ENCODE results near the gene TBL1XR1.

The TBL1XR1 gene

GRCh38 chr3:176994891-176995781, 202.1 kb downstream of the TBL1XR1 start:
- no peak for DNase-seq

GRCh38 chr3:176994393-176994792, 202.9 kb downstream of the TBL1XR1 start:
- DNase-seq, result no peak

GRCh38 chr3:176992978-176993377, 204.3 kb downstream of the TBL1XR1 start:
- DNase-seq, result no peak

GRCh38 chr3:176992565-176992964, 204.7 kb downstream of the TBL1XR1 start:
- no peak for DNase-seq

- DNase-seq, result no peak
Measured at GRCh38 chr3:176988795-176989194, 208.5 kb downstream of the TBL1XR1 start.

- no peak for DNase-seq
Measured at GRCh38 chr3:176987901-176988650, 209.2 kb downstream of the TBL1XR1 start.

- no peak for DNase-seq
Measured at GRCh38 chr3:176978441-176978840, 218.8 kb downstream of the TBL1XR1 start.

GRCh38 chr3:176977331-176977730, 220.0 kb downstream of the TBL1XR1 start:
- no peak for DNase-seq

GRCh38 chr3:176976586-176976985, 220.7 kb downstream of the TBL1XR1 start:
- DNase-seq, result no peak

GRCh38 chr3:176974279-176974678, 223.0 kb downstream of the TBL1XR1 start:
- no peak for DNase-seq

- DNase-seq, result no peak
Measured at GRCh38 chr3:176971613-176972174, 225.6 kb downstream of the TBL1XR1 start.

- DNase-seq, result no peak
Measured at GRCh38 chr3:176970770-176971169, 226.5 kb downstream of the TBL1XR1 start.

- DNase-seq, result no peak
Measured at GRCh38 chr3:176969506-176969905, 227.8 kb downstream of the TBL1XR1 start.

All from stimulated activated CD4-positive, alpha-beta T cell treated with anti-CD3 and anti-CD28 coated beads, Interleukin-2, amount 100 ng/mL, for 48 hours (primary cell).